NCI-H1417 (cell line): Measurements from ENCODE around the gene ISLR.

Experiments used
- DNase-seq, 3 experiments: peaks; one replicate each; lab custom pipeline; 2025; lab: John Stamatoyannopoulos, UW

ISLR gene

DNA sequence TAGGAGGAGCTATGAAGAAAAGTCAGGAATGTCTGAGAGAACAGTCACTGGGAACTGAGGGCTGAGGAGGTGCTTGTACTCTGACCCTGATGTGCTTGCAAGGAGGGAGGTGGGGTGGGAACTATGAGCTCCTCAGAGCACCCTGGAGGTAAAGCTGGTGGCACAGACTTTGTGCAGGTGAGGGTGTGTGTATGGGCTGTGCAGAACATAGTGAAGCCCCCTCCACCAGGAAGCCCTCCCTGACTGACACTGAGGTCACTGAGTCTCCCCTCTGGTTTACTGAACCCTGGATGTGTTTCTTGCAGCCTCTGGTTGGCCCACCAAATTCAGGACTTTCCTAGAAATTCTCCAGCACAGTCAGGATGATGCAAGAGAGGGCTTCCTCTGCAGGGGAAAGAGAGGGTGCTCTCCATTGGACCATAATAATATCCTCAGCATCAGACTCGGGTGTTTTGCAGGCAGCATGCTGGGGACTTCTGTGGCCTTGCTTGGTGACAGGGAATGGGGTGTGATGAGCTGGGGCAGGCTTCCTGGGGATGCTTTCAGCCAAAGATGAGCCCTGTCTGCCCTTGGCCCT lies 1.5 kb upstream of the ISLR start:
- DNase-seq, result no peak

DNA sequence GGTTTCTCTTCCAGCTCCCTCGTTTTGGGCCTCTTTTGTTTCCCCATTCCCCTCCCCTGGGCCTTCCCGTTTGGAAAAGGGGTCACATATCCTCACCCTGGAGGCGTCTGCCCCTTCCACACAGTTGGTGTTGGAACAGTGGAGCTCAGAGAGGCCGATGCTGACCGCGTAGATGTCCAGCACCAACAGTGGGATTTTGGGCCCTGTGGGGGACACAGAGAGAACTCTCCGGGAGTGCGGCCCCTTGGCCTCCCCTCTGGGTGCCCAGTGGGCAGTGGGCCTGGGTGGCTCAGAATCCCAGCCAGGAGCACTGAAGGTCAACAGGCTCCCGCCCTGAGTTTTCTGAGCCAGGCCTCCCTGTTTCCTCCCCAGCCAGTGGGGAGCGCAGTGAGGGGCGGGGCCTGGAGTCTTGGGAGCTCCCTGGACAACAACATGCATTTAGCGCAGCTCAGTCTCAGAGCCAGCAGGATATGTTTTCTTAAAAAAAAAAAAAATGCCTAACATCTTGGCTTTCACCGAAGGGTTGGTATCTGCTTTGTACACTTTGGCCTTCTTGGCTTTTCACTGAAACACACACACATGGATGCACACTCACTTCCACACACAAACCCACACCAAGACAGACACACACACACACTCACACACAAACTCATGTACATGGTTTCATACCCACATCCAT lies 670 bp upstream of the ISLR start:
- peak in 1 of 3 experiments; percentile 37 for DNase-seq

DNA sequence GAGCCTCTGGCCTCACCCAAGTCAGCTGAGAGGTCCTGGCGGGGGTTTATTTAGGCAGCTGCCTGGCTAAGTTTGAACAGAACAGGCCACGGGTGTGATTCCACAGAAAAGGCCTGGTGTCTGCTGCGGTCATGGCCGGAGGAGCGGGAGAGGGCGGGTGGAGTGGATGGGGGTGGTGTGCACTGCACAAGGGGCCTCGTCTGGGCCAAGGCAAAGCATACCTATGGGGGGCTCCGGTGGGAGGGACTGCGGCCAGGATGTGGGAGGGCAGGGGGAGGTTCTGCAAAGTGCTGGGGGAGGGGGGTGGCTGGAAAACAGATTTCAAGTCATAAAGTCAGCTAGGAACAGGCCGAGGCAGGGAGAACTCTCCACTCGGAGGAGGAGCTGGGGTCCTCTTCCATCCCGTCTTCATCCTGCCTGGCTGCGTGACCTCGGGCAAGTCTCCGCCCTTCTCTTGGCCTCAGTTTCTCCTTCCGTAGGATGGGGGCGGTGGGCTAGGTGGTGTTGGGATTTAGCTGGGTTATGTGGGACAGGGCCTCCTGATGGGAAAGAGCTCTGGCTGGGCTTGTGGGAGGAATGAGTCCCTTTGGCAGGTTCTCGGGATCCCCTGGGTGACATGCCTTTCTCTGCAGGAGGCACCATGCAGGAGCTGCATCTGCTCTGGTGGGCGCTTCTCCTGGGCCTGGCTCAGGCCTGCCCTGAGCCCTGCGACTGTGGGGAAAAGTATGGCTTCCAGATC lies 878 bp downstream of the ISLR start:
- DNase-seq, result no peak

DNA sequence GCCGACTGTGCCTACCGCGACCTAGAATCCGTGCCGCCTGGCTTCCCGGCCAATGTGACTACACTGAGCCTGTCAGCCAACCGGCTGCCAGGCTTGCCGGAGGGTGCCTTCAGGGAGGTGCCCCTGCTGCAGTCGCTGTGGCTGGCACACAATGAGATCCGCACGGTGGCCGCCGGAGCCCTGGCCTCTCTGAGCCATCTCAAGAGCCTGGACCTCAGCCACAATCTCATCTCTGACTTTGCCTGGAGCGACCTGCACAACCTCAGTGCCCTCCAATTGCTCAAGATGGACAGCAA lies 1.4 kb downstream of the ISLR start:
- no peak for DNase-seq

DNA sequence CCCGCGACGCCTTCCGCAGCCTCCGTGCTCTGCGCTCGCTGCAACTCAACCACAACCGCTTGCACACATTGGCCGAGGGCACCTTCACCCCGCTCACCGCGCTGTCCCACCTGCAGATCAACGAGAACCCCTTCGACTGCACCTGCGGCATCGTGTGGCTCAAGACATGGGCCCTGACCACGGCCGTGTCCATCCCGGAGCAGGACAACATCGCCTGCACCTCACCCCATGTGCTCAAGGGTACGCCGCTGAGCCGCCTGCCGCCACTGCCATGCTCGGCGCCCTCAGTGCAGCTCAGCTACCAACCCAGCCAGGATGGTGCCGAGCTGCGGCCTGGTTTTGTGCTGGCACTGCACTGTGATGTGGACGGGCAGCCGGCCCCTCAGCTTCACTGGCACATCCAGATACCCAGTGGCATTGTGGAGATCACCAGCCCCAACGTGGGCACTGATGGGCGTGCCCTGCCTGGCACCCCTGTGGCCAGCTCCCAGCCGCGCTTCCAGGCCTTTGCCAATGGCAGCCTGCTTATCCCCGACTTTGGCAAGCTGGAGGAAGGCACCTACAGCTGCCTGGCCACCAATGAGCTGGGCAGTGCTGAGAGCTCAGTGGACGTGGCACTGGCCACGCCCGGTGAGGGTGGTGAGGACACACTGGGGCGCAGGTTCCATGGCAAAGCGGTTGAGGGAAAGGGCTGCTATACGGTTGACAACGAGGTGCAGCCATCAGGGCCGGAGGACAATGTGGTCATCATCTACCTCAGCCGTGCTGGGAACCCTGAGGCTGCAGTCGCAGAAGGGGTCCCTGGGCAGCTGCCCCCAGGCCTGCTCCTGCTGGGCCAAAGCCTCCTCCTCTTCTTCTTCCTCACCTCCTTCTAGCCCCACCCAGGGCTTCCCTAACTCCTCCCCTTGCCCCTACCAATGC lies 2.0 kb downstream of the ISLR start:
- DNase-seq, result no peak

DNA sequence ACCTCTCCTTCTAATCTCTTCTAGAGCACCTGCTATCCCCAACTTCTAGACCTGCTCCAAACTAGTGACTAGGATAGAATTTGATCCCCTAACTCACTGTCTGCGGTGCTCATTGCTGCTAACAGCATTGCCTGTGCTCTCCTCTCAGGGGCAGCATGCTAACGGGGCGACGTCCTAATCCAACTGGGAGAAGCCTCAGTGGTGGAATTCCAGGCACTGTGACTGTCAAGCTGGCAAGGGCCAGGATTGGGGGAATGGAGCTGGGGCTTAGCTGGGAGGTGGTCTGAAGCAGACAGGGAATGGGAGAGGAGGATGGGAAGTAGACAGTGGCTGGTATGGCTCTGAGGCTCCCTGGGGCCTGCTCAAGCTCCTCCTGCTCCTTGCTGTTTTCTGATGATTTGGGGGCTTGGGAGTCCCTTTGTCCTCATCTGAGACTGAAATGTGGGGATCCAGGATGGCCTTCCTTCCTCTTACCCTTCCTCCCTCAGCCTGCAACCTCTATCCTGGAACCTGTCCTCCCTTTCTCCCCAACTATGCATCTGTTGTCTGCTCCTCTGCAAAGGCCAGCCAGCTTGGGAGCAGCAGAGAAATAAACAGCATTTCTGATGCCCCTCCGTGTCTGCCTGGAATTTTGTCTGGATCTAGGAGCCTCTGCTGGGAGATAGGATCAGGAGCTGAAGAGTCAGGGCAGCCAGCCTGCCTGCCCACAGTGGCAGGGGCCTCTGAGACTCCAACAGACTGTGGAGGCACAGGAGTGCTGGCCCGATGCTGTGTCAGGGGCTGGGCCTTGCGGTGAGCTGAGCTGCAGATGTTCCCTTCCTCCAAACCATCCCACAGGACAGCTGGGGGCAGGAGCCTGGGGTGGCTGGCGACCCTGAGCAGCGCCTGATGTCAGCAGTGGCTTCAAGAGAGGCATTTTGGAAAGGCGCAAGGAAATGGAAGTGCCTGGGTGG lies 3.0 kb downstream of the ISLR start:
- no peak for DNase-seq

DNA sequence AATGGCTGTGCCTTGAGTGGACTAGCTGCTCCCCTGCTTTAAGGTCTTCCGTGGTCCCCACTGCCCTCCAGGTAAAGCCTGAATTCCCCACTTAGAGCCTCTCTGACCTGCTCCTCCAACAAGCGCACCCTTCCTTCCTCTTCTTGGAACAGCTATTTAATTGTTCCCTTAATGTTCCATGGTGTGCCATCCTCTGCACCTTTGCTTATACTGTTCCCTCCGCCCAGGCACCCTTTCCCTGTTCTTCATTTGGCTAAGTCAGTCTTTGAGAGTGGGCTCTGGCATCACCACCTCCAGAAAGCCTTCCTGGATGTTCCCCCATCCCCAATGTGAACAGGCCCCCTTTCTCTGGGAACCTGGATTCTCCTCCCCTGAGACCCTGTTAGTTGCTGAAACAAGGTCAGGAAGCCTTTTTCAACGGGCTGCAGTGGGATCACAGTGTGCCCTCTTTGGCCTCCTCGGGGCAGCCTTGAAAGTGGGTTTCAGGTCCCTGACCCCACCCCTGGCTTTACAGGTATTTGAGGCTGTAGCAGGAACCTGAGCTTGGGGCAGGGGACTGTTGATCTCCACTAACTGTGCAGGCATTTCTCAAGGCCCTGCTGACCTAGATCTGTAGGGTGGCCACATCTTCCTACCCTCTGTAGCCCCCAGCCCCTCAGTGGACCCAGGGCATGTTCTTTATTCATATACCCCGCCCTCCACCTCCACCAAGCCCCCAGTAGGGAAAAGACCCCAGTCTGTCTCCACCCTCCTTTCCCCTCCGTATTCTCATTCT lies 5.0 kb downstream of the ISLR start:
- no peak for DNase-seq

DNA sequence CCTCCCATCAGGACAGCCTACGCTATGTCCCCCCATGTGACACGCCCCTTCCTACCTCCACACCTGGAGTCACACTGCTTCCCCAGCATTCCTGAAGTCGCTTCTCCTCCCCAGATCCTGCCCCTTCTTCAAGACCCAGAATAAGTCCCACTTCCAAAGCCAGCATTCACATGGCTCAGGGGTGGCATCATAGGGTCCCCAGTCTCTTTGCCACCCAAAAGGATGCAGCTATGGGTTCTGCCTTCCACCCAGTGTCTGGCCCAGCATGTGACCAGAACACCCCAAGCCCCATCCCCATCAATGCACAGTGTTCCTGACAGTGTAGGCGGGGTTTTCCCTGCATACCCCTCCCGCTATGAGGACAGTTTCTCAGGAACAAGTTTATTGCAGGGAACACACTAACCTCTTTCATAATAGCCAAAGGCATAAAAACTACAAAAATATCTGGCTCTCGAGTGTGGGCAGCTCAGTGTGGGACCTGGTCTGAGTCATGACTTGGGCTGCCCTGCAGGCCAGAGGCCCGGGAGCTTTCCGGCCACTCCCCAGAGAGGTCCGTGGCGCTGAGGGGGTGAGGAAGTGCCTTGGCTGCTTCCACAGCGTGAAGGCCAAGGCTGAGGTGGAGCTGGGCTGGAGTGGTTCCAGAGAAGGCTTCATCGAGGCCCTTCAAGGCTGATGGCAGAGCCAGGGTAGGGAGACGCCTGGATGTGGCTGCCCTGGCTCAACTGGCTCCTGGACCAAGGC lies 5.8 kb downstream of the ISLR start:
- DNase-seq, result no peak

DNA sequence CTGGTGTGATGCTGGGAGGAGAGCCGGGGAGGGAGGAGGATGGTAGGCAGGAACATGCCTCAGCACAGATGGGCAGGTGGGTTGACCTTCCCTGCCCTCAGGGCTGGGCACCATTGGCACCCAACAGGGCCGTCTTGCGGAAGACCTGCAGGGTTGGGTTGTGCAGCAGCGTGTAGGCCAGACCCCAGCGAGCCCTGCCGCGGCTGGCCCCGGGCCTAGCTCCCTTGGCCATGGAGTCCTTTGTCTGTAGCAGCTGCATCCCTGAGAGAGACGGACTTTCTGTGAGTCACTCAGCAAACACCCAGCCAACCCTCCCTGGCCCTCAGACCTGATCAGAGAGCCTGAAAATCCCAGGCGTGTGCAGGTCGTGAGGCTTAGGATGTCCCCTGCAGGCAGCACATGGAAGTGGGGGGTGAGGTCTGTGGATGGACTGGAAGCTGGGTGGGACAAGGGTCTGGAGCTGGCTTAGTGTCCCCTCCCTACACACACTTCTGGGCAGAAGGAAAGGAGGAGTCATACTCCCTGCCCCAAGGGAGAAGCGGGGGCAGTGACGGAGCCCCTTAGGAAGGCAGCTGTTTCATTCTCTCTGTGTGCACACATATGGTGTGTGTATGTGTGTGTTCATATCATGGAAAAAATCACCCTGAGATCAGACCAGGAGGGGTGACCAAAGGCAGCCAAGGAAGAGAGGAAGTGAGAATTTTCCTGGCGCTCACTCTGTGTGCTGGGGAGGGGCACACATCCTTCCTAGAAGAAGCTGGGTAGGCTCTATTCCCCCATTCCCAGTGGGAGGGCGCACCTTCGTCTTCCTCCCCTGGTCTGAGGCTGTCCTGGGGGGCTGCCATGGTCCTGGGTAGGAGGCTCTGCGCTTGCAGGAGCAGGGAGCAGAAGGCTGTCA lies 6.7 kb downstream of the ISLR start:
- no peak for DNase-seq

DNA sequence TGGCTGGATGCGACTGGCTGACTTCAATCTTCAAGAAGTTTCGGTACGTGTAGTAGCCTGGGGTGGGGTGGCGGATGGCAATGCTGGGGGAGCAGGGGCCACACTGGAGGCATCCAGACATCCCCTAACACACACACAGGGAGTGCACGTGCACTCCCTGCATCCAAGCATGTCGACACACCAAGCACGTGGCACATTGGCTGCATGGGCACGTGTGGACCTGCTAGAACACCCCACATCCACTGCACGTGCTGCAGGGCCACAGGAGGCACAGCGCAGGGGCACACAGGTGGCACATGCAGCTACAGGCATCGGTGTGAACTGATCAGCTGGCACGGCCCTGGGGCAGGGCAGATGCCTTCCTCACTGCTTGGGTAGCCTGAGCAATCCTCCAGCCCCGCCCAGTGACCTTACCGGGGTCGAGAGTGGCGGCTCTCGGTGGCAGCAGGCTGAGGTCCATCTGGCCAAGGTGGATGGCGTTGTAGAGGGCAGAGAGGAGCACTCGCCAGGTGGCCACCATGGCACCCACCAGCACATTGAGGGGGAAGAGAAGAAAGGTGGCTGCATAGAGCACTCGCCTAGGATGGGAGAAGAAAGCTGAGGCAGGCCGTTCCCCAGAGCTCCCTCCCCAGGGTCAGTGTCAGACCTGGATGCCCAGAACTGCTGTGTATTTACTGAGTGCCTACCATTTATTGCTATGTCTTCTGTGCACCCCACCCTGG lies 7.5 kb downstream of the ISLR start:
- DNase-seq, result no peak

DNA sequence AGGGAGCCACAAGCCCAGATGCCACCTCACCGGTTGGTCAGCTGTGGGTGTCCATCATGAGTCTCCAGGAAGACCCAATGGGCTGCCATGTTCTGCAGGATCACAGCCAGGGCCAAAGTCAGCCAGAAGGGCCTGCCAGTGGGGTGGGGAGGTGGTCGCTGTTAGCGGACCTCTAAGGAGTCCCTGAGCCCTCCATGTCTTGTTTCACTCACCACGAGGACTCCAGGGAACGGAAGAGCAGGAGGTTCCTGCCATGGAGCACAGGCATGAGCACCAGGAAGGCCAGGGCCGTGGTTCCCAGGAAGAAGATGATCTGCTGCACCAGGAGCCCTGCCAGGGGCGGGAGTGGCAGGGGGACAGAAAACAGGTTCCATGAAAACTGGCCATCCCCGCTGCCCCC lies 8.6 kb downstream of the ISLR start:
- no peak for DNase-seq

DNA sequence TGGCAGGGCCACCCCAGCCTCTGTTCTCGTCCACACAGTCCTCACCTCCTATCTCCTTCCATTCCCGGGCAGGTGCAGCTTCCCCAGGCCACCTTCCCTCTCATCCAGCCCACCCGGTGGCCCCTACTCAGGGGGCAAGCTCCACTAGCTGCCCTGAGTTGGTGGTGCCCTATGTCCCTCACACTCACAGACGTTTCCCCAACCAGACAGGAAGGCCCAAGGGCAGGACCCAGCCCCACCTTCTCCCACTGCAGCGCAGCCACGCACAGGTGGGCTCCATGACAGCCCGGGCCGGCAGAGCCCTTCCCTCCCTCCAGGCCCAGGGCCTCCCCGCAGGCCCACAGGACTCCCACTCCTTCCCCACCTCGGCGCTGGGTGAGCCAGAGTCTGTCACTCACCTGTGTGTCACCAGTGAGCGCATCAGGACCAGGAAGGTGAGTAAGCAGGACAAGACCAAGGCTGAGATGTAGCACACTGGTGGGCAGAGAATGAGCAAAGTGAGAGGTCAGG lies 11.1 kb downstream of the ISLR start:
- no peak for DNase-seq

DNA sequence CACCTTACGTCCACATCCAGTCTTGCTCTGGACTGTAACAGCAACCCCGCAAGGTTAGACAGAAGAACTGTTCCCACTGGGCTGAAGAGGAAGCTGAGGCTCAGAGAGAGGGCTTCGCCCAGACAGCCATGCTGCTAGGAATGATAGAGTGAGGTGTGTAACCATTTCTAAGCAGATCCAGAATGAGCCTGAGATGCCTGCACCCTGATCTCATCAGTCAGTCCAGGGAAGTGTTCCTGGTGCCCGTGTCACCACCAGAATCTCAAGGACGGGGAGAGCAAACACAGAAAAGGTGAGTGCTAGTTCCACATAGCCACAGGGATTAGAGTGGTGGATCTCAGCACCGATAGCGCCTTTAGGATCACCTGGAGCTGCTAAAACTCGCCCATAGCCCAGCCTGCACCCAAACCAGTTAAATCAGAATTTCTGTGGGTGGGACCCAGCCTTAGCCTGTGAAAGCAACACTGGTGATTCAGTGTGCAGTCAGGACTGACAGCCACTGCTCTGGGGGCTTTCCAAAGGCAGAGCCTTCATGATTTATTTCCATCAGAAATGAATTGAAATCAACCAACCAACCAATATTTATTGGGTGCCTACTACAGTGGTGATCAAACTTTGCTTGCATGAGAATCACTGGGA lies 12.3 kb downstream of the ISLR start:
- DNase-seq, result no peak

DNA sequence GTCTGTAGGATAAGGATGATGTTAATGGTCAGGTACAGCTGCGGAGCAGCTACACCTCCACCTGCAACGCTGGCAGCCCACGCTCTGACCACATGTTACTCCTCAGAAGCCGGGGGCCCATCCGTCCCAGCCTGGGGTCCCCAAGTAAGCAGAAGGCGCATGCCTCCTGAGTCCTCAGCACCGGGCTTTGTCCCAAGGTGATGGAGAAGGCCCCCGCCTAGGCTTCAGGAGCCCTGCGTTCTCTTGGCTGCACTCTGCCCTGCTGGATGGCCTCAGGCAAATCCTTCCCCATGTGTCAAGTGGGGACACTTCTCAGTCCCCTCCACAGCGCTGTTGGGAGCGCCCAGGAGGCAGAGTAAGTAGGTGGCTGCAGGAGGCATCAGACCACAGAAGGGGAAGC lies 14.7 kb downstream of the ISLR start:
- DNase-seq, result no peak

DNA sequence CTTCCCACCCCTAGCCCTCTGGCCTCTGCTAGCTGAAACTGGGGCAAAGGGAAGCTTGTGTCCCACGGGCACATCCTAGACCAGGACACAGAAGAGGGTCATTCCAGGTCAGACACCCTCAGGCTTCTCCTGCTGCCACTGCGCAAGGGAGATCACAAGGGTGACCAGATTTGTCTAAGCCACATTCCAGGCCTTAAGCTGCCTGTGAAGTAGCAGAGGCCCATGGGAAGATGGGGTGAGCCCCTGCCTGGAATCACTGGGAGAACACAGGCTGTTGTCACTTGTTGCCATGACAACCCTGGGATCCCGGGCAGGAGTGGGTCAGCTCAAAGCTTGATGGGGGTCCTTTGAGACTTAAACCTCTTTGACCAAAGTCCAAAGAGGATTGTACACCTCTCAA lies 18.3 kb downstream of the ISLR start:
- DNase-seq, result no peak

DNA sequence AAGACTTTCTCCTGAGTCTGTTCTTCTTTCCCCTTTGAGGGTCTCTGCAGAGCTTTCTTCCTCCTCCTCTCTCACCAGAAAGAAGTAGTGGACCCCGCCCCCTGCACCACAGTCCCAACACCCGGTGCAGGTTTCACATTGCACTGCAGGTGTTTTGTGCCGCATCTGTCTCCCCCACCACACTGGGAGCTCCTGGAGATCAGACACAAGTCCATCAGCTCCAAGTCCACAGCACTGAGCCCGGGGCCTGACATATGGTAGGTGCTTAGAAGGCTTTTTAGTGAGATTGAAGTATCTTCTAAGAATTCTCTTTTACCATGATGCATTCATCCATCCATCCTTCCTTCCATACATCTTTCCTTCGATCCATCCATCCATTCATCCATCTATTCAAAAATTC lies 19.2 kb downstream of the ISLR start:
- DNase-seq, result no peak

DNA sequence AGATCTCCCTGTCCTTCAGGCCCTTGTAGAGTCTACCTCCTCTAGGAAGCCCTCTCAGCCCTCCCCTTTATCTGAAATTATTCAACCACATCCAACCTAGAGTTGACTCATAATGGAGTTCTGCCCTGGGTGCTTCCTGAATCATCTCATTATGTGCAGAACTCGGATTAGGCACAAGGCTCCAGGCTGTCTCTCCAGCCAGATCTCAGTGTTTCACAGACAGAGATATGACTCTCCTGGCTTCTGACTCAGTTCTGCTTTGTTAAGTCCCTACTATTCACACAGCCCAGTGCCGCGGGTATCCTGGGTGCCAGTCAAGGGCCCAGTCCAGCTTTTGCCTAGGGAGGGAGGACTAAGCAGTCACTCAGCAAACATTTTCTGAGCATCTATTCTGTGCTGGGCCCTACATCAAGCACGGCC lies 19.8 kb downstream of the ISLR start:
- DNase-seq, result no peak

DNA sequence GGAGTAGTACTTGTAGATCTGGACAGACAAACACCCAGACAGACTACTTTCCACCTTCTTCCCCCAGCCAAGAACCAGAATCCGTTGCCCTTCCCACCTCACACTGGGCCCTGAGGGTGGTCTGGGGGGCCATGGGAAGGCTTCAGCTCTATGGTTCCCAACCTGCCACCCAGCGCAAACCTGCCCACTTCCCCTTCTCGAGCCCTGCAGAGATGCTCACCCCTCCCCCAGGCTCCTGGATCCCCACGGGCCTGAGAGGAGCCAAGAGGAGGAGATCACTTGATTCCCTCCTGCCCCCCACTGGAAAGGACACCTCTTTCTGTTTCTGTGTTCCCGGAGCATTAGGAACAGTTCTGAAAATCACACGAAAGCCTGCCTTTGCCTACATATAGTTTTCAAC lies 20.4 kb downstream of the ISLR start:
- DNase-seq, result no peak
